Esophagus mucosa (tissue), 1 donor: ENCODE data around the gene PITPNM1. TPM values are rescaled to one million over a fixed set of nuclear protein-coding genes. Genes with fewer than 3 reads are reported as not detected.

Source experiments
- total RNA-seq: library from RNA; stranded (reverse); gene quantifications from one replicate; pipeline ENCODE4 v1.2.4, GENCODE V29; 2023
- donor health status: DM: yes; HTN: yes; CAD: no.

Gene PITPNM1
- total RNA-seq, 1 donor from 2014 or later: 36.5 TPM

Other genes starting within 250 kb of the PITPNM1 start
- gene GRK2, start 238.9 kb downstream of the PITPNM1 start, total RNA-seq: 61.6 TPM
- 45.2 TPM for gene ANKRD13D, start 216.1 kb downstream of the PITPNM1 start, total RNA-seq
- 78.4 TPM for gene SSH3, start 201.8 kb downstream of the PITPNM1 start, total RNA-seq
- gene POLD4, start 151.8 kb downstream of the PITPNM1 start, total RNA-seq: 61.7 TPM
- 1.6 TPM for gene CLCF1, start 131.8 kb downstream of the PITPNM1 start, total RNA-seq
- gene RAD9A, start 113.4 kb downstream of the PITPNM1 start, total RNA-seq: 15.3 TPM
- 188 TPM for gene PPP1CA, start 103.5 kb downstream of the PITPNM1 start, total RNA-seq
- 1.5 TPM for gene TBC1D10C, start 101.3 kb downstream of the PITPNM1 start, total RNA-seq
- gene CARNS1, start 89.7 kb downstream of the PITPNM1 start, total RNA-seq: 0.20 TPM
- 95.0 TPM for gene RPS6KB2, start 76.9 kb downstream of the PITPNM1 start, total RNA-seq
- 2.5 TPM for gene PTPRCAP, start 67.7 kb downstream of the PITPNM1 start, total RNA-seq
- 74.0 TPM for gene CORO1B, start 61.9 kb downstream of the PITPNM1 start, total RNA-seq
- gene GPR152, start 52.6 kb downstream of the PITPNM1 start, total RNA-seq: not detected
- 0.24 TPM for gene CABP4, start 50.0 kb downstream of the PITPNM1 start, total RNA-seq
- 135 TPM for gene TMEM134, start 36.1 kb downstream of the PITPNM1 start, total RNA-seq
- 23.5 TPM for gene AIP, start 22.3 kb downstream of the PITPNM1 start, total RNA-seq
- 34.8 TPM for gene CDK2AP2, start 2.8 kb upstream of the PITPNM1 start, total RNA-seq
- not detected for gene CABP2, start 18.1 kb upstream of the PITPNM1 start, total RNA-seq
- gene GSTP1, start 78.4 kb upstream of the PITPNM1 start, total RNA-seq: 2,342 TPM
- 140 TPM for gene NDUFV1, start 101.6 kb upstream of the PITPNM1 start, total RNA-seq
- 56.0 TPM for gene NUDT8, start 124.6 kb upstream of the PITPNM1 start, total RNA-seq
- gene TBX10, start 134.4 kb upstream of the PITPNM1 start, total RNA-seq: not detected
- 0.20 TPM for gene ACY3, start 145.4 kb upstream of the PITPNM1 start, total RNA-seq
- 206 TPM for gene ALDH3B2, start 169.3 kb upstream of the PITPNM1 start, total RNA-seq